Fibroblast of villous mesenchyme (primary cell): Measurements from ENCODE around the gene MDM1. TPM values are rescaled to one million over a fixed set of nuclear protein-coding genes. Genes with fewer than 3 reads are reported as not detected.

Experiments
- DNase-seq: peaks from one replicate; pipeline ENCODE4 v3.0.0-alpha.2; 2010; ENCODE audit warnings: low read depth
- H3K4me3 ChIP-seq: 2 replicates; pipeline ENCODE4 v1.5.1; 2011; ENCODE audit warnings: low read depth, mild to moderate bottlenecking, low read length
- CTCF ChIP-seq: IDR thresholded peaks from 2 replicates; pipeline ENCODE4 v1.5.1; 2012; ENCODE audit warnings: low read depth, mild to moderate bottlenecking, low read length; ENCODE audit not compliant: insufficient read depth
- total RNA-seq: library from RNA; depleted of rRNA; stranded (reverse); fragments of >200 nt; gene quantifications from 2 replicates; pipeline ENCODE4 v1.2.3, GENCODE V29; 2012

MDM1 gene
- total RNA-seq, 1 donor = 13.0 TPM

GRCh38 chr12:68293347-68293746 lies 38.8 kb downstream of the MDM1 start:
- TF ChIP-seq CTCF = no peak
- H3K4me3 ChIP-seq = no peak overlapping the region
- no peak for DNase-seq

GRCh38 chr12:68292151-68292943 lies 39.8 kb downstream of the MDM1 start:
- H3K4me3 ChIP-seq = no peak overlapping the region
- DNase-seq = no peak
- no peak for TF ChIP-seq CTCF

- no peak for DNase-seq
- no peak overlapping the region for H3K4me3 ChIP-seq
- no peak for TF ChIP-seq CTCF
Measured at GRCh38 chr12:68291396-68292036, 40.6 kb downstream of the MDM1 start.

GRCh38 chr12:68290126-68290525 lies 42.0 kb downstream of the MDM1 start:
- TF ChIP-seq CTCF = no peak
- no peak overlapping the region for H3K4me3 ChIP-seq
- no peak for DNase-seq

- DNase-seq = no peak
- TF ChIP-seq CTCF = no peak
- no peak overlapping the region for H3K4me3 ChIP-seq
Measured at GRCh38 chr12:68287106-68287505, 45.1 kb downstream of the MDM1 start.

- TF ChIP-seq CTCF = no peak
- no peak for DNase-seq
- no peak overlapping the region for H3K4me3 ChIP-seq
Measured at GRCh38 chr12:68286396-68286795, 45.8 kb downstream of the MDM1 start.

GRCh38 chr12:68285541-68285940 lies 46.6 kb downstream of the MDM1 start:
- TF ChIP-seq CTCF = no peak
- no peak for DNase-seq
- no peak overlapping the region for H3K4me3 ChIP-seq
